ENCODE data around the gene LARGE2. TPM values are rescaled to one million over a fixed set of nuclear protein-coding genes. Genes with fewer than 3 reads are reported as not detected.
A peak's percentile ranks its signal among the peaks of the same experiment; 100 is the strongest.

The LARGE2 gene
- total RNA-seq, 6 experiments from 2014 or later = not detected

DNA sequence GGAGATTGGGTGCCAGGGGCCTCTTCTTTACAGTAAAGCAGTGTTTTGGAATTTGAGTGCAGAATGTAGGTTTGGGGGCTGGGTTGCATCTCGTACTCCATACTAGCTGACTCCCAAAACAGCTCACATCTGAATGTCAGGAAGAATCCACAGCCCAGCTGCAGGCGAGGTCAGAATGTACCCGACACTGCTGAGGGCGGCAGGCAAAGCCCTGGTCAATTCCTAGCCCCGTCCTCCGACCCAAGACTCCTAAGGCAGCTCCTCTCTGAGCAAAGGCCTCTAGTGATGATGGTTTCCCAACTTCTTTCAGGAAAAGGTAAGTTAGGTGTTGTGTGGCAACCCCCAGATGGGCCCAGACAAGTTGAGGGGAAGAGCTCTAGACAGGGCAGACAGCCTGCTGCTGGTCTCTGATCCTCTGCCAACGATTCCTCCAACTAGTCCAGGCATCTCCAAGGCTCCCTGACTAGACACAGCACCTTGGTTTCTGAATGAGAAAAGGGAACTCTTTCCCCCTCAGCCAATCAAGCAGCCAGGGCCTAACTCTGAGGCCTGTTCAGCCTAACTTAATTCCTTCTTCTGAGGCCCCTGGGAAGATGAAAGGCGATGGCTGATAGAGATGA is 8.6 kb downstream of the LARGE2 start:
- no peak for DNase-seq
- Mint-ChIP-seq H3K4me3 (no peak overlapping the region), H3K4me1 (ENCODE audit: low read depth) (peaks cover 15% of the 10 kb centered on the region), H3K36me3 (ENCODE audit: low read depth) (peaks cover 10% of the 10 kb centered on the region), H3K27ac (no peak overlapping the region), H3K9me3 (no peaks in the 10 kb centered on the region), H3K27me3 (ENCODE audit: insufficient read depth) (peaks cover 11% of the 10 kb centered on the region; the same call in 1 of the 2 replicates)
- TF ChIP-seq, protein P1, sequence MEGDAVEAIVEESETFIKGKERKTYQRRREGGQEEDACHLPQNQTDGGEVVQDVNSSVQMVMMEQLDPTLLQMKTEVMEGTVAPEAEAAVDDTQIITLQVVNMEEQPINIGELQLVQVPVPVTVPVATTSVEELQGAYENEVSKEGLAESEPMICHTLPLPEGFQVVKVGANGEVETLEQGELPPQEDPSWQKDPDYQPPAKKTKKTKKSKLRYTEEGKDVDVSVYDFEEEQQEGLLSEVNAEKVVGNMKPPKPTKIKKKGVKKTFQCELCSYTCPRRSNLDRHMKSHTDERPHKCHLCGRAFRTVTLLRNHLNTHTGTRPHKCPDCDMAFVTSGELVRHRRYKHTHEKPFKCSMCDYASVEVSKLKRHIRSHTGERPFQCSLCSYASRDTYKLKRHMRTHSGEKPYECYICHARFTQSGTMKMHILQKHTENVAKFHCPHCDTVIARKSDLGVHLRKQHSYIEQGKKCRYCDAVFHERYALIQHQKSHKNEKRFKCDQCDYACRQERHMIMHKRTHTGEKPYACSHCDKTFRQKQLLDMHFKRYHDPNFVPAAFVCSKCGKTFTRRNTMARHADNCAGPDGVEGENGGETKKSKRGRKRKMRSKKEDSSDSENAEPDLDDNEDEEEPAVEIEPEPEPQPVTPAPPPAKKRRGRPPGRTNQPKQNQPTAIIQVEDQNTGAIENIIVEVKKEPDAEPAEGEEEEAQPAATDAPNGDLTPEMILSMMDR (IDR thresholded peaks at IDR 0.05) = no peak

DNA sequence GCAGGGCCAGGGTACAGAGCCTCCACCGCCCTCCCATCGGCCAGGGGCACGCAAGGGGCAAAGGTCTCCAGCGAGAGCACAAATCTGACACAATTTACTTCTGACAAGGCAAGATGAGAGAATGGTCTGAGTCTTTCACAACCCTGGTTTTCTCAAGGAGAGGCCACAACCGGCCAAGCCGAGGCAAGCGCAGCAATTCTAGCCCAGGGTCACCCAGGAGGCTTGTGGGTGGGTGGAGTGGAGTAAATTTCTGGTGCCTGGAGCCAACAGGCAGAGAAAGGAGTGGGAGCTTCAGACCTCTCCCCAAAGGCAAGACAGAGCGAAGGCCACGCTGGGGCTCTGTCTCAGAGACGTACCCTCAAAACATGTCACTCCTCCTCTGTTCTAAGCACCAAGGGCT is 9.3 kb downstream of the LARGE2 start:
- Mint-ChIP-seq H3K4me3 (no peak overlapping the region), H3K27ac (no peak overlapping the region), H3K4me1 (ENCODE audit: low read depth) (peaks cover 15% of the 10 kb centered on the region), H3K27me3 (ENCODE audit: insufficient read depth) (peaks cover 5% of the 10 kb centered on the region; the same call in 1 of the 2 replicates), H3K9me3 (no peaks in the 10 kb centered on the region), H3K36me3 (ENCODE audit: low read depth) (peaks cover 10% of the 10 kb centered on the region)
- no peak for DNase-seq
- TF ChIP-seq, protein P1 (IDR thresholded peaks at IDR 0.05) = no peak

DNA sequence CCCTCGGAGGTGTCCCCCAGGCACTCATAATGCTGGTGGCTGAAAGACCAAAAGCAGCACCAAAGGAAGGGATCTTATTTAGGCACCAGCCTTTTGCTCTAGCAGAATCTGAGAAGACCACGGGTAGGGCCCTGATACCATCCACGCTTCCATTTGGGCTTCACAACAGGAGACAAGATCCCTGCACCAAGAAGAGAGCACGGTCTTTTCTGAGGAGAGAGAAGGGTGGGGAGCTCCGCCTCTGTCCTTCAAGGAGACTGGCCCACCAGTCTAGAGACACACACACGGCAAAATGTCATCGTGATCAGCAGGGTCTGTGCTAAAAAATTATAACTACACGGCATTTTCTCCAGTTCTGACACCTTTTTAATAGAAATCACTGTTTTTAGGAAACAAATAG is 9.8 kb downstream of the LARGE2 start:
- Mint-ChIP-seq H3K4me1 (ENCODE audit: low read depth) (peaks cover 15% of the 10 kb centered on the region), H3K9me3 (no peaks in the 10 kb centered on the region), H3K4me3 (no peak overlapping the region), H3K27me3 (ENCODE audit: insufficient read depth) (peaks cover 3% of the 10 kb centered on the region; the same call in 1 of the 2 replicates), H3K36me3 (ENCODE audit: low read depth) (peaks cover 10% of the 10 kb centered on the region), H3K27ac (no peak overlapping the region)
- TF ChIP-seq, protein P1 (IDR thresholded peaks at IDR 0.05) = no peak
- no peak for DNase-seq

DNA sequence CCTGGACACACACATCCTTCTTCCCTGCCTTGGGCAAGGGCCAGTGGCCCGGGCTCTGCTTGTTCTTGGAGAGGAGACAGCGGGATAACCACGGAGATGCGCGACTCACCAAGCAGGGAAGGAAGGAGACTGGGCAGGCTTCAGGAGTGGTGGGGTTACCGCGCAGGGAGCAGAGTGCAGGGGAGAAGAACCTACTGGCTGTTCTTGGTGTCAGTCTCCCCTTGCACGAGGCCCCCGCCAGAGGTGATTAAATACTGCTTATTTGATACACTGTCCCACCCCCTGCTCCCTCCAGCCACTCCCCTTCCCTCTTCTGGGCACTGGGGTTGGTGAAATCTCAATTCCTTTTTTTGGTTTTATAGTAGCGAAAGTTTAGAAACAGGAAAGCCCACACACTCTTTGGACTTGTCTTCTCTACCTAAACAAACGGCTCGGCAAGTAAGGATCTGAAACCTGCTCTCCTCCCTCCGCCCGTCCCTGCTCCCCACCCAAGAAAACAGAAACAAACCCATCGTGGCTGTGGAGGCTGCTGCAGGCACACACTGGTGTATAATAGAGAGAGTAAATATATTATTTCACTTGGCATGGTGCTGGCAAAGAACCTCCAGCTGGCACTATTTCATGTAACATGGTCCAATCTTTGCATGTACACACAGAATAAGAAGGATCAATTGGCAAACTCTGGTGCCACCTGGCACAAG is 10.8 kb downstream of the LARGE2 start:
- TF ChIP-seq, protein P1 (IDR thresholded peaks at IDR 0.05) = no peak
- peak; percentile 35 for DNase-seq
- no peaks in the 10 kb centered on the region for H3K9me3 Mint-ChIP-seq
- no peak overlapping the region for H3K4me3 Mint-ChIP-seq
- H3K27me3 Mint-ChIP-seq (ENCODE audit: insufficient read depth) = no peaks in the 10 kb centered on the region; the same call in 1 of the 2 replicates
- H3K4me1 Mint-ChIP-seq (ENCODE audit: low read depth) = peaks cover 15% of the 10 kb centered on the region
- peaks cover 10% of the 10 kb centered on the region for H3K36me3 Mint-ChIP-seq (ENCODE audit: low read depth)
- no peak overlapping the region for H3K27ac Mint-ChIP-seq

DNA sequence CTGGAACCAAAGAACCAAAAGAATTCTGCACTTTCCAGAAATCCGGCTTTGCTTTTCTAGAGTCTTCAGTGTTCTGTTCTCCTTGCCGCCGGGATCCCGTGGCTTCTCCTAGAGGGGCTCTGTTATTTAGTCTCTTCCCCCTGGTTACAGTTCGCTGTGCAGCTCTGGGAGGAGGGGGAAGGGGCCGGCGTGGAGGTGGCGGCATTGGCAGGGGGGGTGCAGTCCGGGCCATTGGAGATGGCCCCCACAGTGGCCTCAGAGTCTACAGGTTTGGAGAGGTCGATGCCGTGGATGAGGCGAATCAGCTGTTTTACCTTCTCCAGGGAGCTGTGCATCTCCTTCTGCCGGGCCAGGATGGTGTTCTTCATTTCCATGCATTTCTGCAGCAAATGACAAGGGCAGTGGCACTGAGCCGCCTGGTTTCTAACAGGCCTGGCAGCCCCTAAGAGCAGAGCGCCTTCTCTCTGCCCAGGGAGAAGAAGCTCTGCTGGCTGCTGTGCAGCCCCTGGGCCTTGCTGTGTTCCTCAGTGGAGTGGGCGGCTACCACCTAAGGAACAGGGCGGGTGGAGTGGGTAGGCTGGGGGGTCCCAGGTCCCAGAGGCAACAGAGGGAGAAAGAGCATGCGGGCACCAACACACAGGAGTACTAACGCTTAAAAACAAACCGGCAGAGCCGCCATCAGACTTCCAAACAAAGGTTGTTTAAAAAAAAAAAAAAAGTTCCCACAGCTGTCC is 11.6 kb downstream of the LARGE2 start:
- no peak for DNase-seq
- TF ChIP-seq, protein P1 (IDR thresholded peaks at IDR 0.05) = no peak
- Mint-ChIP-seq H3K36me3 (ENCODE audit: low read depth) (peaks cover 10% of the 10 kb centered on the region), H3K4me1 (ENCODE audit: low read depth) (peaks cover 15% of the 10 kb centered on the region), H3K9me3 (no peaks in the 10 kb centered on the region), H3K27me3 (ENCODE audit: insufficient read depth) (no peaks in the 10 kb centered on the region; the same call in 1 of the 2 replicates), H3K27ac (no peak overlapping the region), H3K4me3 (no peak overlapping the region)
